Activated gamma-delta T cell (primary cell): ENCODE results near the gene KDM1A.

Experiments
- DNase-seq: peaks from one replicate; lab custom pipeline; 2025; lab: John Stamatoyannopoulos, UW

The KDM1A gene

DNA sequence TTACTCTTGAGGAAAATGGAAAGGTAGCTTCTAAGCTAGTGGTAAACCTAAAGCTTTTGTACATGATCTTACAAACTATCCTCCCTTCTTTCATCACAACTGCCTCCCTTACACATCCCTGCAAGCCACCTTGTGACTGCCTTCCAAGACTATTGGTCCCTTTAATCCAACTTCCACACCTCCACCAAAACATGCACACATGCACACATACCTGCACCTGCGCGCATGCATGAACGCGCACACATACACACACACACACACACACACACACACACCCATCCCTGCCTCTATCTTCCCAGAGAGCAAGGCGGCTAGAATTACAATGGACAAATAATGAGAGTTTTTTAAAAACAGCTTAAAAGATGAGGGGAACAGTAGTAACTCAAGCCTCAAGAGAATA is 91.1 kb downstream of the KDM1A start:
- DNase-seq, result no peak

DNA sequence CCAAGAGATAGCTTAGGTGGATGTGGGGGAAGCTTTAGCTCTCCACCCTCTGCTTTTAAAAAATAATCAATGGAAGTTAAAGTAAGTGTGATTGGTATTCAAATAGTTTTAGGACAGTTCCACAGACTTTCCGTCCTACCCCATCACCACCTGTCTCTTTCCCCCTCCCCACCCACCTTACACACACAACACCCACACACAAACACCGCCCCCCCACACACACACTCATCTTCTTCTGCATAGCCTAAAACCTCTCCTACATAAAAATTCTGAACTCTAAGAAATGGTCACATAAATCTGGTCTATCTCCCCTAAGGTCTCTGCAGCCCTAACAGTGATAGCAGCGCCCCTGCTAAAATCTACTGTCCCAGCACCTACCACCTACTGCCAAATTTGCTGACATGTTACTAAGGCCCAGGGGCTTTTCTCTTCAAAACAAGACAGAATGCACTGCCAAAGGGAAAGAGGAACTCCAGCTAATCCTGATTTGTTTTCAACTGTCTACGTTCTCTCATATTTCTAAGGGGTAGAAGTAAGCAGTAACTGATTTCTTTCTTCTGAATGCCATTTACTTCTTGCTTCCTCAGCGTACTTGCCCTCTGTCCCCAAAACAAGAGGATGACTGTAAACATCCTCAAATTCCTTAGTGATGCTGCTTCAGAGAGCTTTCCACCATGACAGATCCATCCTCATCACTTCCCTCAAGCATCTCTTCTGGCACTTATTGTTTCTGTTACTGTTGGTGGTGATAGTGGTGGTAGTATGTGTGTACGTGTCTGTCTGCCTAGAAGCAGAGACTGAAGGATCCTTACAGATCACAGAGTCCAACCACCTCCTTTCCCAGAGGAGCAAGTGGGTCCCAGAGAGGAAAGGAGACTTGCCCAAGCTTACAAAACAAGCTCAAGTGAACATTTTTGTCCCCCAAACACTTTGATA is 92.6 kb downstream of the KDM1A start:
- DNase-seq, result no peak

DNA sequence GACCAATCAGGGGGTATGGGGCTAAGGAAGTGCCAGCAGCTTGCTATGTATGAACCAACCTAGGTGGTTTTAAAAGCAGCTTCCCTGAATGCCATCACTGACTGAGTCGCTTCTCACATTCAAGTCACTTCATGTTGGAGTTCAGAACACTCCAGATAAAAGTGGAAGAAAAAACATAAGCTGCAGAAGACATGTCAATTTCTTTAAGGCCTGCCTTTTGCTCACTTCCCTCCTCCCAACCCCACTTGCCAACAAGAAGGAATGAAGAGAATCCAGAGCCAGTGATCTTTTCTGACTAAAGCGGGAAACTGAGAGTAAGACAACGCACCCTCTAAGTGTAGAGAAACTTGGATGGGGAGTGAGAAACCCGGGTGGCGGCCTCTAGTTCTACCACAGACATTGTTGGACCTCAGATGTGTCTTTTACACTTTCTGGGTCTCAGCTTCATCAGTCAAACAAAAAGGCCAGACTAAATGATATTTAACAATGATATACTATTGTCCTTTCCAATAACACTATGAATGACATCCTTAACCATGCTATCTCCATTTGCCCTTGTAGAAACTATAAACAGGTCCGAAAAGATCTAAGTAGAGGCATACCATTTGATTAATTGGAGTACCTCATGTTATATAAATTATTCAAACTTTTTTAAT is 95.3 kb downstream of the KDM1A start:
- no peak for DNase-seq

DNA sequence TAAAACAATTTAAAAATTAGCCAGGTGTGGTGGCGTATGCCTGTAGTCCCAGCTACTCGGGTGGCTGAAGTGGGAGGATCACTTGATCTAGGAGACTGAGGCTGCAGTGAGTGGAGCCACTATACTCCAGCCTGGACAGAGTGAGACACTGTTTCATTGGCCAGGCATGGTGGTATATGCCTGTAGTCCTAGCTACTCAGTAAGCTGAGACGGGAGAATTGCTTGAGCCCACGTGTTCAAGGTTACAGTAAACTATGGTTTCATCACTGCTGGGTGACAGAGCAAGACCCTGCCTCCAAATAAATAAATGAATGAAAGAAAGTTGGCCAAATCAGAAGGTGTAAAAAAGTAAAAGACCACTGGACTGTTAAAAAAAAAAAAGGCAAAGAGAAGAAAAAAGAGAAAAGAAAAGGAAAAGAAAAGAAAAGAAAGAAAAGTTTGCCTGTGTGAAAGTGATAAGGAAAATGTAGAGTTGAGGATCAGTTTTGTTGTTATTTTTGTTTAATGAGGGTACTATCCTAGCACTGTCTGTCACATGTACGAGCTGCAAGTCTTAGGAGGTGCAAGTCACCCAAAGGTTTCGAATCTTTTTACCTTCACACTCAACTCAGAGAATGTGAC is 97.1 kb downstream of the KDM1A start:
- no peak for DNase-seq

DNA sequence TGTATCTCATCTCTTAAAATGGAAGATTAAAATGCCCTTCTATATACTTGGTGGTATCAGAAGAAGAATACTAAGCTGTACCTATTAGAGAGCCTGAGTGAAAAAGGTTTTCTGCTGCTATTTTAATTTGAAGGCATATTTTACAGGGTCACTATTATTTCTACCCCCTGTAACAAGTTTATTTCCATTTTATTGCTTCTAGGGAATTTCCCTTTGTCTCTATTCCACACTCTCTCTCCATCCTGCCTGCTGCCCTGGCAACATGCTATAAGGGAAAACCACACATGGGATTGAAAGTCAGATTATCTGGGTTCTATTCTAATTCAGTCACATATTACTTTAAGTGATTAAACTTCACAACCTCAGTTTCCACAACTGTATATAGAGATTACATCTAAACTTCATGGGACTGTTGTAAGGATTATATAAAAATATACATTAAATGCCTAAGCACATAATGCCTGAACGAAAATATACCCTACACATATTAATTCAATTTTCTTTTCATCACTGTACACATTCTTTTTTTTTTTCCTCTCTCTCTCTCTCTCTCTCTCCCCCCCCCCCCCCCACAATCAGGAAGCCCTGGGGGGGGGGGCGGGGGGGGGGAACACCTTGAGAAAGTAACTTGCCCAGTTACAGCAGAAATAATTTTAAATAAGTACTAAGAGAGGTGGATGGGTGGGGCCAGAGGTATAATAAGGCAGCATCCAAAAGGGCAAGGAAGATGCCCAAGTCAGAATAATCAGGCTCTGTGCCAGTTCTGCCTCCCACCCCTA is 97.8 kb downstream of the KDM1A start:
- no peak for DNase-seq

DNA sequence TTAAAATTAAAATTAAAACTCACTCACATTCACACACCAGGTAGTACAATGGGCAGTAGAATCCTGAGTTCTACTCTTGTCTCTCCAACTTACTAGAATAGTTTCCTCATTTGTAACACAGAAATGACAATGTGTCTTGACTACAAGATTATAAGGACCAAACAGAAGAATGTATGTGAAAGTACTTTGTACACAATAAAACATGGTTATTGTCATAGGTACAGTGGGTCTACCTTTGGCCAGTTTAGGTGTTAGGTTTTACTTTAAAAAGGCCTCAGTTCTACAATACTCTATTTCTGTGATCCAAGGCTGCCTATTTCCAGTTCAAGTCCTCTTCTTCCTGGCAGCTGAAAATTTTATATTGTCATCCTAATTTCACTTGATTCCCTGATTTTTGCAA is 99.1 kb downstream of the KDM1A start:
- no peak for DNase-seq

DNA sequence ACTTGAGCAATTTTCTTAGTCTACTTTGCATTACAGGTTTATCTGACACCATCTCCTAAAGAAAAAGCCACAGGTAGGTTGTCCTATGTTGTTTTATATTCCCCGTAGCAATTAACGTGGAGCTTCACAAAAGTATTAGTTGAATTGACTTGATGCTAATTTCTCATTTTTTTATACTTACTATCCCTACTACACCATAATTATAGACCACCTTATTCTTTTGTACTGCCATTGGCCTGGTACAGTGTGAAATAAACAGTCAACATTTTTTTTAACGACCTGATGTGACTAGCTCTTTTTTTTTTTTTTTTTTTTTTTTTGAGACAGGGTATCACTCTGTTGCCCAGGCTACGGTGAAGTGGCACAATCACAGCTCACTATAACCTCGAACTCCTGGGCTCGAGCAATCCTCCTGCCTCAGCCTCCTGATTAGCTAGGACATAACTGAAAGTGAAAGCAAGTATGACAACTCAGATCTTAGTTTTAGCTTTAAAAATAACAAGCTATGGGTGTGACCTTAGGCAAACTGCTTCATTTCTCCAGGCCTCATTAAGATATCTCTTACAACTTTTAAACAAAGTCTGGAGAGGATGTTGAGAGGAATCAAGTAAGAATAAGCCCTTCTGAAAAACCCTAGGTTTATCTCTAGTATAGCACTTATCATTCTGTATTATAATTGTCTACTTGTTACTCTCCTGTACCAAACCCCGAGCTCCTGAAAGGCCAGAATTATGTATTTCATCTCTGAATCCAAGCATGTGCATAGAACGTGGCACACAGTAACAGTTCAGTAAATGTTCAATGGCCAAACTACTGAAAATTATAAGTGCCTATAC is 99.9 kb downstream of the KDM1A start:
- no peak for DNase-seq

DNA sequence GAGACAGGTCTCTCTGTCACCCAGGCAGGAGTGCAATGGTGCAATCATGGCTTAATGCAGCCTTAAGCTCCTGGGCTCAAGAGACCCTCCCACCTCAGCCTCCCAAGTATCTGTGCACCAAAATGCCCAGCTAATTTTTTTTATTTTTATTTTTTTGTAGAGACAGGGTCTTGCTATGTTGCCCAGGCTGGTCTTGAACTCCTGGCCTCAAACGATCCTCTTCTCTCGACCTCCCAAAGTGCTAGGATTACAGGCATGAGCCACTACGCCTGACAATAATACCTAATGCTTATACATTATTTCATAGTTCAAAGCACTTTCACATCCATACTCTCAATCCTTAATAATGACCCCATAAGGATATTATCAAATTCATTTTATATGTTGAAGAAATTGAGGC is 101.1 kb downstream of the KDM1A start:
- DNase-seq, result no peak

DNA sequence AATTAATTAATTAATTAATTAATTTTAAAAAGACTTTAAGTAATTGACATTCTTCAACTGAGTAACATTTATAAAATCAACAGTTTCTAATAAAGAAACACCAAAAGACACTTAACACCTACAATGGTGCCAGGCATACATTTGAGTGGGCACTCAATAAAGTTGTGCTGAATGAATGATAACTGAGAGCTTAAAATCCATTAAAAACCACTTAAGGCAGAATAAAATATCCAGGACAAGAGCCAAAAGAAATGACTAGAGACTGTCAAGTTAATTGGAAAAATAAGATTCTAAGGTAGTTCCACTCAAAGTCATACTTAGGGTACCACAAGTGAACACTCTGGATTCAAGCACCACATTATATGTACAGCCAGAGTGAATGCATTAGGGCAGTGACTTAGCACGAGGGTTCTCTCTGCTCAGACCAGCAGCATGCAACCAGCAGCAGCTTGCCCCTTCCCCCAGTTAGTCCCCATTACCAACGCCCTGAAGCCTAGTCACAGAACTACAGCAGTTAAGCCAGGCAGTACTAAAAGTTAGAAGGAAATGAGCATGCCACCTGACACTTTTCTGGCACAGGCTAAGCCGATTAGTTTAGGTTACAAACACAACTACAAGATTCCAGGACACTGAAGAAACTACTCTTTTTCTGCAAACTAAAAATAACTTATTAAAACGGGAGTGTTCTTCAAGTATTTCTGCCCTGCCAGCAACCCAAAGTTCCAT is 102.9 kb downstream of the KDM1A start:
- DNase-seq, result no peak

DNA sequence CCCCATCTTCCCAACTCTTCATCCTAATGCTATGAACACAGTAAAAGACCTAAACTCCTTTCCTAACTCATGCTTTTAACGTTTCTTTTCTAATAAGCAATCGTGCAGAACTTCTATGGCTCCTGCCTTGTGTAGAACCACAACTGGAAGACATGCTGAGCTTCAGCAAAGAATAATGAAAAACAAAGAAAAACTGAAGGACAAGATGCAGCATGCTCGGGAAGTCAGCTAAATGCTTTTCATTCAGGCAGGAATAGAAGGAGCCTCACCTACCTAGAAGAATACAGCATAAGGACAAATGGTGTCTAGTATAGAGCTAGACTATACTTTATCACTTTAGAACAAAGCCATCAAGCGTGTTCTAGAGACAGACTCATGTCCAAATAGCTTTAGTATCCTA is 103.5 kb downstream of the KDM1A start:
- DNase-seq, result no peak

DNA sequence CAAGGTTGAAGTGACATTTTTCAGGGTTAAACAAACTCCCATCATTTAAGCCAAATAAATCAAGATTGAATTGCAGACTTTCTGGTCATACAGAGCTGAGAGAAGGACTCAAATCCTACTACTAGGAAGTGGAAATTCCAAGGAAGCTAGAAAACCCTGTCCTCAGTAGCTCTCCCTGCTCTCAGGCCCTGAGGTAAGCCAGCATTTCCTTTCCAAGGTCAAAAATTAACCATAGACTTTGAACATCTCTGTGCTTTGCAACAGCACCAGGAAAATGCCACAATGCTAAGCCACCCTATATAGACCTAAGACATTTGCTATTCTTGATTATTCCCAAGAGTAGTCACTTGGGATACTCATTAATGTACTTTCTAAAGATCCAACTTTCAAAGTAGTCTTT is 104.3 kb downstream of the KDM1A start:
- no peak for DNase-seq

DNA sequence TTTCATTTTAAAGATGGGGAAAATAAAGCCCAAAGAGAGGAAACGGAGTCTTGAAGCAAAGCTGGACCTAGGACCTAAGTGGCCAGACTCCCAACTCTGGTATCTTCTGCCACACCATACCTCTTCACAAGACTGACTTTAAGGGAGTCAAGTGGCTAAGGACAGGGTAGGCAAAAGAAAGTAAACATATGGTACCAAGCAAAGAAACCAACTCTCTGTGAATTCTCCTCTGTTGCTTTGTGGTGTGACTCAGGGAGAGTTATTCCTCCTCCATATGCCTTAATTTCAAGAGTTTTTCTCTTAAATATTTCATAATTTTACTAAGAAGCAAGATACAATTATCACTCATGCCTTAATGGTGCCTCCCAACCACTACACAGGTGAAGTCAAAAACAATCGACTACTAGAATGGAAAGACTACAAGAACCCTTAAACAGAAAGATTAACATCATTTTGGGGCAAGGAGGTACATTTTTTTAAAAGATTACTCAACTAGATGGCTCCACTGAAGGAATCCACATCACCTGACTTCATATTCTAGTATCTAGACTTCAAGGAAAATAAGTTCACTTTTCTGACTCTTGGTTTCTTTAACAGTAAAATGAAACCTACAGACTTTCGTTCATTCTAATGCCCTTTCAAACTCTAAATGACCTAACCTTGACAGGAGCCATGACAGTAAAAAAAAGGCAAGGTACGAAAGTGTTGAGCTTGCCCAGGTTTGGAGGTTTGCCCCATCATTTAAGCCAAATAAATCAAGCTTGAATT is 105.2 kb downstream of the KDM1A start:
- no peak for DNase-seq

DNA sequence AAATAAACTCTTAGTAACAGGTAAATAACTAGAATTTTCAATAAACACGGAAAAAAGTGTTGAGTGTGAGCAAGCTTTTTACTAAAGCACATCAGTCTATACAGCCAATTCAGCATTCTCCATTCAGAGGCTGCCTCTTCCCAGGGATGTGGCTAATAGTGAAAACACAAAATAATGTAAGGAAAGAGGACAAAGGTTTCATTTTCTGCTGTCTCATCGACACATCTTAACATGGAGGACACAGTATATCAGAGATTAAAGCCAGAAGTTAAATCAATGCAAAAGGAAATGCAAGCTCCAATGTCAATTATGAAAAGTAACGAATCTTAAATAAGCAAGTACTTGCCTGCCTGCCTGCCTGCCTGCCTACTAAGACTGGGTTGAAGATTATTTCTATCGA is 106.2 kb downstream of the KDM1A start:
- no peak for DNase-seq

DNA sequence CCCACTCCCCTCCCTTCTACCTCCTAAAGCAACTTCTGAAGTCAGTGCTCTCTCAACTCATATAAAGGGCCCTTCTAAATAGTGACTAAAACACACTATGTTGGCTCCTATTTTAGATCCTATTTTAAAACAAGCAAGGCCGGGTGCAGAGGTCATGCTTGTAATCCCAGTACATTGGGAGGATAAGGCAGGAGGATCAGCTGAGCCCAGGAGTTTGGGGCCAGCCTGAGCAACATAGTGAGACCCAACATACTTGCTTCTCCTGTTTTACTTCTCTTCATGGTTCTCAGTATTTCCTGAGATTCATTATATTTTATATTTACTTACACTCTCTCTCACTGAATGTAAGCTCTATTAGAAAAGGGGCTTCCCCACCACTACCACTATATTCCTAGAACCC is 106.9 kb downstream of the KDM1A start:
- DNase-seq, result no peak

DNA sequence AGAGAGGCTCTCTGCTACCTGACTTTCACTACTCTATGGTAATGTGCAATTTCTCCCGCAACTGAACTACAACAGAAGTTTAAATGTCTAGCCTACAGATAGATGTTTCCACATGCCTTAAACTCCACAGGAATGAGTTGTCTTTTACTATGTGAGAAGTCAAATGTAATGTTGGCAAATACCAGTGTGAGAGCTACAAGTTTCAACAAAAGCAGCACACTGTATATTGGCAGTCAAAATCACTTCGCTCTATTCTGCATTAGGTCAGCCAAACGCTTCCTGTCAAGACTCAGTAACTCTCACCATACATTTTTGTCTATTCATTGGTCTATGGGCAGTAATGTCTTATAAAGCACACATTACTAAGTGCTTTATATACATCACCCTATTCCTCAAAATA is 107.5 kb downstream of the KDM1A start:
- no peak for DNase-seq

DNA sequence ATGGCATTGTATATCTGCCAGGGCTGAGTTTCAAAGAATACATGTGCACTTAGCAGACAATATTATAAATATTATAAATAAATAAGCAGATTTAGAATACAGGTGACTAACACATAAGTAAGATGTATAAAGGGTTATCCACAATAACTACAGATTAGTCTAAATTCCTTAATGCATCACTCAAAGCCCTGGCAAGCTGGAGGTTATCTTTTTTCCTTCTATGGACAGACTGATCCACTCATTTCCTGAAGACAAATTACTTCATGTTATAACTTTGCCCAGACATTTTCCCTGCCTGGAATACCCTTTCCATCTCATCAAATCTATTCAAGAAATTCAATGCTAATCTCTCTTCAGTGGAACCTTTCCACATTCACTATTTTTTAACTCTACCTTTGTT is 110.6 kb downstream of the KDM1A start:
- DNase-seq, result no peak

DNA sequence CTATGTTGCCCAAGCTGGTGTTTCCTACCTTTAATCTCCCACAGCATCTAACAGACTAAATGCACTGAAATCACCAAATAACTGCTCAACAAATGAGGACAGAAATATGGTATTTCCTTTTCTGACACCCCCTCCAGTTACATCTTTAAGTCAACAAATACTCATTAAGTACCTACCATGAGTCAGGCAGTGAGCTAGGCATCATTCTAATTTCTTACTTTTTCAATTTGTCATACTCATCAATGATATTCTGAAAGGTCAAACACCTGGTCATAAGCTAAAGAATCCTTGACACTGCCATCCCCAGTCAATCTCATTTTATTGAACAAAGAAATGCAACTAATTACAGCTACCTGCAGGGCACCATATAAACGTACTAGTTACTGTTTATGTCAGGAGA is 112.8 kb downstream of the KDM1A start:
- DNase-seq, result no peak
